ENCODE measurements around the gene ATP11A.

Gene ATP11A

DNA sequence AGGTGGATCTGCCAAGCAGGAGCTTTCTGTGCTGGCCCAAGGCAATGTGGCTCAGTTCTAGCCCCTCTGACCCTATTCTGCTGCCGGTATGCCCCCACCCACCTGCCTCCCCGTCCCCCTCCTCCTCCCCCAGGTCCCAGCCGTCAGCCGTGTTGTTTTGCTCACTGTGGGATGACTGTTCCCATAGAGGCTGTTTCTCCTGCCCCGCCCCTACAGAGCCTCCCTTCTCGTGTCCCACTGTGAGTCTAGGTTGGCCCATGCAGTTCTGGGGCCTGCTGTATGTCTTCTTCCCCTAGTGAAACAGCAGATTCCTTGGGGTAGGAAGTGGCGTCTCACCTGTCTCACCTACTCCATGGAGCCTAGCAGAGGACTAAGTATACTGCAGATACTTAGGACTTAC is 48.8 kb downstream of the ATP11A start:
- H3K36me3 ChIP-seq (replicated peaks; ENCODE audit: low read depth, low read length): no peaks in the 10 kb centered on the region
- H2AFZ ChIP-seq (ENCODE audit: low read depth, low read length): no peak overlapping the region
- H3K4me3 ChIP-seq (ENCODE audit: low read length): no peak overlapping the region
- no peak overlapping the region for H3K27ac ChIP-seq (ENCODE audit: low read length)
- peaks cover 81% of the 10 kb centered on the region for H4K20me1 ChIP-seq (ENCODE audit: insufficient read depth, low read length)
- H3K9me3 ChIP-seq (ENCODE audit: insufficient read depth, low read length): no peaks in the 10 kb centered on the region
- H3K4me2 ChIP-seq (ENCODE audit: low read length): no peak overlapping the region
- no peak overlapping the region for H3K9ac ChIP-seq (ENCODE audit: low read length)
- peaks cover 51% of the 10 kb centered on the region for H3K79me2 ChIP-seq (ENCODE audit: low read length)
- H3K27me3 ChIP-seq (ENCODE audit: low read depth, low read length): no peaks in the 10 kb centered on the region
- H3K4me1 ChIP-seq (ENCODE audit: low read length): no peaks in the 10 kb centered on the region; the same call in 1 of the 2 replicates
- TF ChIP-seq, protein P1, sequence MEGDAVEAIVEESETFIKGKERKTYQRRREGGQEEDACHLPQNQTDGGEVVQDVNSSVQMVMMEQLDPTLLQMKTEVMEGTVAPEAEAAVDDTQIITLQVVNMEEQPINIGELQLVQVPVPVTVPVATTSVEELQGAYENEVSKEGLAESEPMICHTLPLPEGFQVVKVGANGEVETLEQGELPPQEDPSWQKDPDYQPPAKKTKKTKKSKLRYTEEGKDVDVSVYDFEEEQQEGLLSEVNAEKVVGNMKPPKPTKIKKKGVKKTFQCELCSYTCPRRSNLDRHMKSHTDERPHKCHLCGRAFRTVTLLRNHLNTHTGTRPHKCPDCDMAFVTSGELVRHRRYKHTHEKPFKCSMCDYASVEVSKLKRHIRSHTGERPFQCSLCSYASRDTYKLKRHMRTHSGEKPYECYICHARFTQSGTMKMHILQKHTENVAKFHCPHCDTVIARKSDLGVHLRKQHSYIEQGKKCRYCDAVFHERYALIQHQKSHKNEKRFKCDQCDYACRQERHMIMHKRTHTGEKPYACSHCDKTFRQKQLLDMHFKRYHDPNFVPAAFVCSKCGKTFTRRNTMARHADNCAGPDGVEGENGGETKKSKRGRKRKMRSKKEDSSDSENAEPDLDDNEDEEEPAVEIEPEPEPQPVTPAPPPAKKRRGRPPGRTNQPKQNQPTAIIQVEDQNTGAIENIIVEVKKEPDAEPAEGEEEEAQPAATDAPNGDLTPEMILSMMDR (IDR thresholded peaks at IDR 0.05; ENCODE audit: low read depth, low read length): no peak
- no peak for TF ChIP-seq EZH2phosphoT487 (IDR thresholded peaks at IDR 0.05; ENCODE audit: low read depth)

DNA sequence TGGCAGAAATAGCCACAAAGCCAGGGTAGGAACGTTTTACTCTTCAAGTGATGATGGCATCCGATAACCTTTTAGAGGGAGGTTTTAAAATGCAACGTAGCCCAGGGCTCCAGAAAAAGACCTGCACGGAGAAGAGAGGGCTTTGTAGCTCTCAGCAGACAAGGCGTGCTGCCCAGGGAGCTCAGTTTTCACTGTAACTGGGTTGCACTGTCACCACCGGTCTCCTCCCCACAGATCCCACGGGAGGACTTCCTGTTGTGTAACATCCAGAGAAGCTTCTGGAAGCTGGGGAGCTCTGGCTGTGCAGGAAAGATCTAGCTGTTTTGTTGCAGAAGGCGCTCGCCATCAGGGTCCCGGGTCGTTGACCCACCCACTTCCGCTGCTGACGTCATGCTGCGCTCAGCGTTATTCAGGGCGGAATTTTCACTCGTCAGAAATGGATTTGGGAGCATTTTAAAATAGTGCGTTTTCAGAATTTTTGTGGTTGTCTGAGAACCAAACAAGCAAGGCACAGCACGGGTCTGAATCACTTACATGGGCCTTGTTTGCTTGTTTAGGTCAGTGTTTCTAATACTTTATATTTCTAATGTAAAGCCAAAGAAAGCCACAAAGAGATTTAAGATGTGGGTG is 50.8 kb downstream of the ATP11A start:
- no peak overlapping the region for H3K9ac ChIP-seq (ENCODE audit: low read length)
- H2AFZ ChIP-seq (ENCODE audit: low read depth, low read length): no peak overlapping the region
- H3K27me3 ChIP-seq (ENCODE audit: low read depth, low read length): no peaks in the 10 kb centered on the region
- H3K36me3 ChIP-seq (replicated peaks; ENCODE audit: low read depth, low read length): no peaks in the 10 kb centered on the region
- peaks cover 83% of the 10 kb centered on the region for H4K20me1 ChIP-seq (ENCODE audit: insufficient read depth, low read length)
- H3K79me2 ChIP-seq (ENCODE audit: low read length): peaks cover 63% of the 10 kb centered on the region
- H3K4me3 ChIP-seq (ENCODE audit: low read length): peak overlapping the region; percentile 63
- TF ChIP-seq, protein P1 (IDR thresholded peaks at IDR 0.05; ENCODE audit: low read depth, low read length): no peak
- TF ChIP-seq EZH2phosphoT487 (IDR thresholded peaks at IDR 0.05; ENCODE audit: low read depth): no peak
- no peak overlapping the region for H3K27ac ChIP-seq (ENCODE audit: low read length)
- peak overlapping the region; percentile 44 for H3K4me2 ChIP-seq (ENCODE audit: low read length)
- no peaks in the 10 kb centered on the region for H3K9me3 ChIP-seq (ENCODE audit: insufficient read depth, low read length)
- H3K4me1 ChIP-seq (ENCODE audit: low read length): no peaks in the 10 kb centered on the region

DNA sequence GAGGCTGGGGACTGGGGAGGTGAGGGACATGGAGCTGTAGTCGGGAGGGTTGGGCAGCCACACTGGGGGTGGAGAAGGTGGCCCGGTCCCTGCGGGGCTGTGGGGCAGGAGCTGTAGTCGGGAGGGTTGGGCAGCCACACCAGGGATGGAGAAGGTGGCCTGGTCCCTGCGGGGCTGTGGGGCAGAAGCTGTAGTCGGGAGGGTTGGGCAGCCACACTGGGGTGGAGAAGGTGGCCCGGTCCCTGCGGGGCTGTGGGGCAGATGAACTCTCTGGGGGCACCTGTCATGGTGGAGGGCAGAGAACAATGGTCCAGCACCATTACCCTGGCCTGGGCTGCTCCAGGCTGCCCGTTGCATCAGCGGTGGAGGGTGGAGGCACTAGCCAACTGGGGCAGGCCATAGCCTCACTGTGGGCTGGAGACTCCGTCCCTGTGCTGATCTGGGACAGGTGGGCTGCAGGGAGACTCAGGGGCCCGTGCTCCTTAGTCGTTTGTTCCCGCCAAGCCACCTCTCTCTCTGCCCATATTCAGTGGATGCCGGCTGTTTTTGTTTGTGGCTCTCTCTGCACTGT is 51.4 kb downstream of the ATP11A start:
- no peak overlapping the region for H2AFZ ChIP-seq (ENCODE audit: low read depth, low read length)
- H3K79me2 ChIP-seq (ENCODE audit: low read length): peaks cover 63% of the 10 kb centered on the region
- H3K9ac ChIP-seq (ENCODE audit: low read length): no peak overlapping the region
- H3K27me3 ChIP-seq (ENCODE audit: low read depth, low read length): no peaks in the 10 kb centered on the region
- H4K20me1 ChIP-seq (ENCODE audit: insufficient read depth, low read length): peaks cover 83% of the 10 kb centered on the region
- no peaks in the 10 kb centered on the region for H3K36me3 ChIP-seq (replicated peaks; ENCODE audit: low read depth, low read length)
- peak overlapping the region; percentile 44; the same call in 1 of the 2 replicates for H3K4me2 ChIP-seq (ENCODE audit: low read length)
- TF ChIP-seq EZH2phosphoT487 (IDR thresholded peaks at IDR 0.05; ENCODE audit: low read depth): no peak
- TF ChIP-seq, protein P1 (IDR thresholded peaks at IDR 0.05; ENCODE audit: low read depth, low read length): no peak
- no peak overlapping the region for H3K27ac ChIP-seq (ENCODE audit: low read length)
- no peaks in the 10 kb centered on the region for H3K9me3 ChIP-seq (ENCODE audit: insufficient read depth, low read length)
- no peaks in the 10 kb centered on the region for H3K4me1 ChIP-seq (ENCODE audit: low read length)
- H3K4me3 ChIP-seq (ENCODE audit: low read length): peak overlapping the region; percentile 63

DNA sequence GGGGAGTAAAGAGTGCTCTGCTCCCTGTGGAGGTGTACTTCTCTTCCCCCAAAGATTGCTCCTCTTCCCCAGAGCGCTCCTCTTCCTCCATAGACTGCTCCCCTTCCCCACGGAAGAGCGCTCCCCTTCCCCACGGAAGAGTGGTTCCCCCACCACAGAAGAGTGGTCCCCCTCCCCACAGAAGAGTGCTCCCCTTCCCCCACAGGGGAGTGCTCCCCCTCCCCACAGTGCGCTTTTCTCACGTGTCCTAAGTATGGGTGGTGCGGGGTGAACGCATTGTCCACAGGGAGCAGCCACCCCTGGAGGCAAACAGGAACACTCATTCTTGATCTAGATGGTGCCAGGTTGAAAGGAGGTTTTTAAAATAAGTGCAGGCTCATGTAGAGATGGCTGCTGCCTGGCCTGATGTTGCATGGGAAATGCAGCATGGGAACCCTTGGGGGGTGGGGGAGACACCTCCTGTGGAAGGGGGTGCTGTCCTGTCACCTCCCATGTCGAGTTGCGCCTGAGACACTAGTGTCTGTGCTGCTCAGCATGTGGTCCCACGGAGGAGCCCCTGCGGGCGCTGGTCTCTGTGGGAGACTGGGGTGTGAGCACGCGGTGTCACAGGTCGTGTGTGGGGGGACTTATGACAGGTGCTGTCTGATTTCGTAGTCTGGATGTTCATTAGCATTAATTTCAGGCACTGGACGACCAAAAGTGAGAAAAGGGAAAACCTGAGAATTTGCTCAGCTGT is 52.2 kb downstream of the ATP11A start:
- Histone ChIP-seq H3K36me3 (replicated peaks; ENCODE audit: low read depth, low read length) (no peaks in the 10 kb centered on the region), H3K4me2 (ENCODE audit: low read length) (no peak overlapping the region), H3K4me3 (ENCODE audit: low read length) (no peak overlapping the region), H3K27me3 (ENCODE audit: low read depth, low read length) (no peaks in the 10 kb centered on the region), H3K9ac (ENCODE audit: low read length) (no peak overlapping the region), H2AFZ (ENCODE audit: low read depth, low read length) (no peak overlapping the region), H3K79me2 (ENCODE audit: low read length) (peaks cover 66% of the 10 kb centered on the region), H3K27ac (ENCODE audit: low read length) (no peak overlapping the region), H3K4me1 (ENCODE audit: low read length) (no peaks in the 10 kb centered on the region), H4K20me1 (ENCODE audit: insufficient read depth, low read length) (peaks cover 85% of the 10 kb centered on the region), H3K9me3 (ENCODE audit: insufficient read depth, low read length) (no peaks in the 10 kb centered on the region)
- TF ChIP-seq, protein P1 (IDR thresholded peaks at IDR 0.05; ENCODE audit: low read depth, low read length): no peak
- no peak for TF ChIP-seq EZH2phosphoT487 (IDR thresholded peaks at IDR 0.05; ENCODE audit: low read depth)
